GM13977 (cell line): ENCODE data around the gene CAMTA1.

Source experiments
- DNase-seq: peaks from one replicate; pipeline ENCODE4 v3.0.0; 2012; ENCODE audit warnings: low spot score
- in situ Hi-C: fragments of 300-500 bp; cut with MboI; formaldehyde crosslinking; loops from one replicate; pipeline ENCODE4 v1.12.0; 2022; ENCODE audit warnings: low sequenced_read_pairs, low pct_unique_long_range_greater_than_20kb, mixed read lengths, inconsistent platforms; ENCODE audit not compliant: unreplicated experiment
- TF ChIP-seq, protein P1 (sequence below): IDR thresholded peaks from 2 replicates; pipeline ENCODE4 v1.5.1; 2012; ENCODE audit warnings: mild to moderate bottlenecking, control low read depth; ENCODE audit not compliant: insufficient read depth; ENCODE audit errors: extremely low read depth, missing control alignments

The CAMTA1 gene

DNA sequence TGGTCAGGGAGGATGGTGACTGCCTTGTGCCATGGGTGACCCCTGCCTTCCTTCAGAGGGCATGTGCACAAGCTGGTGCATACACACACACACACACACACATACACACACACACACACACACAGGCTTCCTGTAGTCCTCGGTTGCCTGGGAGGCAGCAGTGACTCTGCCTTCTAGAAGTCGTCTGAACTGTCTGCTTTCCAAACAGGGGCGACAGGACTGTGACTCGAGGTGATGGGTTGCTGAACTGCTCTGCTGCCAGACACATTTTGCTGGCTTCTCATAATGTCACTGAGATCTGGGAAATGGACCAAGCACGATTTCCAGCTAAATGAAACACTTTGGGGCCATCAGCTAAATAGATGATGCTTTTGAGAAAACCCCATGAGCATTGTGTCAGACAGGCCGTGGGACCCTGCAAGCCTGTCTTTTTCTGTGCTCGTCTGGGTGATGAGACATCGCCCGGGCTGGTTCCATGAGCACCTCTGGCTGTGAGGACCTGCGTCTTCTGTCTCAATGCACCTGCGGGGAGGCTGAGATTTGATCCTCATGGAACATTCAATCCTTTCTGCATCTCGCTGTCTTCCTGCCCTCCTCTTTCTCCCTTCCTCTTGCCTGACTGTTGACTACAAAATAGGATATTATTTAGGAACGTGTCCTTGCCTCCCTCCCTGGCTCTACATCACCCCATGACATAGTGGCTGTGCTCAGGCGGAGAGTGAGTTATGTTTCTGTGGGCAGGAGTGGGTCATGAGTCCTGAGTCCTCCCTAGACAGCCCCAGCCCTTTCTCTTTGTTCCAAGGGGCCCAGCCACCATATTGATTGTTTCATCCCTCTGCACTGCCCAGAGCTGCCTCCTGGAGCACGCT lies 436.8 kb downstream of the CAMTA1 start:
- no peak for DNase-seq
- TF ChIP-seq, protein P1, sequence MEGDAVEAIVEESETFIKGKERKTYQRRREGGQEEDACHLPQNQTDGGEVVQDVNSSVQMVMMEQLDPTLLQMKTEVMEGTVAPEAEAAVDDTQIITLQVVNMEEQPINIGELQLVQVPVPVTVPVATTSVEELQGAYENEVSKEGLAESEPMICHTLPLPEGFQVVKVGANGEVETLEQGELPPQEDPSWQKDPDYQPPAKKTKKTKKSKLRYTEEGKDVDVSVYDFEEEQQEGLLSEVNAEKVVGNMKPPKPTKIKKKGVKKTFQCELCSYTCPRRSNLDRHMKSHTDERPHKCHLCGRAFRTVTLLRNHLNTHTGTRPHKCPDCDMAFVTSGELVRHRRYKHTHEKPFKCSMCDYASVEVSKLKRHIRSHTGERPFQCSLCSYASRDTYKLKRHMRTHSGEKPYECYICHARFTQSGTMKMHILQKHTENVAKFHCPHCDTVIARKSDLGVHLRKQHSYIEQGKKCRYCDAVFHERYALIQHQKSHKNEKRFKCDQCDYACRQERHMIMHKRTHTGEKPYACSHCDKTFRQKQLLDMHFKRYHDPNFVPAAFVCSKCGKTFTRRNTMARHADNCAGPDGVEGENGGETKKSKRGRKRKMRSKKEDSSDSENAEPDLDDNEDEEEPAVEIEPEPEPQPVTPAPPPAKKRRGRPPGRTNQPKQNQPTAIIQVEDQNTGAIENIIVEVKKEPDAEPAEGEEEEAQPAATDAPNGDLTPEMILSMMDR: no peak
- in situ Hi-C loops: loop anchor here (25.0 kb wide), 2 partner anchors 510 to 735 kb away; partner anchors contain the start of genes DNAJC11 and PLEKHG5

DNA sequence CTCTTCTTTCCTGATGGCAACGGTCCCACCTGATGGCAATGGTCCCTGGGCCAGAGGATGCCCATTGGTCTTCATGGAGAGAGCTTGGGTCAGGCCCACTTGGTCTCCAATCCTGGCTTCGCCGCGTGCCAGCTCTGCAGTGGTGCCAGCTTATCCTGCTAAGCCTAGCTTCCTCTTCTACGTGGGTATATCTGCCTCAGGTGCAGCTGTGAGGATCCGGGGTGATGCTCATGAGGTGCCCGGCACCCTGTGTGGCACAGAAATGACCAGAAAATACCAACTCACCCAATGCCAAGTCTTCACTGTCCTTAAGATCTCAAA lies 437.4 kb downstream of the CAMTA1 start:
- DNase-seq: no peak
- TF ChIP-seq, protein P1: no peak
- in situ Hi-C loops: loop anchor here (25.0 kb wide), 2 partner anchors 510 to 735 kb away; partner anchors contain the start of genes DNAJC11 and PLEKHG5

DNA sequence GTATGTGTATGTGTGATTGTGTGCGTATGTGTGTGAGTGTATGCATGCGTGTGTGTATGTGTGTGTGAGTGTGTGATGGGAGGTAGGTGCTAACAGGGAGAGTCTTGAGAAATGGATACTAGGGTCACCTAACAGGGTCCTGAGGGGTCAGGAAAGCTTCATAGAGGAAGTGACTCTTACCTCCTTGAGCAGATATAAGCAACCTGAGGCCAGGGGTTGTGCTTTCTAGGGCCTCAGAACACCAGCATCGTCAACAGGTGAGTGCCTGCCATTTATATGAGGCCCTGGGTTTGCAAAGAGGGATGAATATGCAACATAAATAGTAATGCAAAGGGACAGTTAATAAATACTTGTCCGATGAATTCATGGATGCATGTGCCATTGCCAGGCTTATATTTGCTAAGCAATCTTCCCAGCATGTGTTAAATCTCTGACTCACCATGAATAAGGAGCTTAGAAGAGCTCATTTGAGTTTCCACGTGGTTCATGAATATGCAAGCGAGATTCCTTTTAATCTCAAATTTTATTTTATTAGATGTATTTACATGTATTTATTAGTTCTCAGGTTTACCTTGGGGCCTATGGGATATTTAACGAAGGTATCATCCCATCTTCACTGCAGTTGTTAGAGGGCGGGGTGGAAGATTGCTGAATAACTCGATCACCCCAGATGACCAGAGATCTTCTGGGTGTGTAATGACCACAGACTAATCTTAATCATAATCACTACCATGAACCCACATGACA lies 438.3 kb downstream of the CAMTA1 start:
- no peak for DNase-seq
- TF ChIP-seq, protein P1: no peak
- in situ Hi-C loops: loop anchor here (25.0 kb wide), 2 partner anchors 511 to 736 kb away; partner anchors contain the start of genes DNAJC11 and PLEKHG5

DNA sequence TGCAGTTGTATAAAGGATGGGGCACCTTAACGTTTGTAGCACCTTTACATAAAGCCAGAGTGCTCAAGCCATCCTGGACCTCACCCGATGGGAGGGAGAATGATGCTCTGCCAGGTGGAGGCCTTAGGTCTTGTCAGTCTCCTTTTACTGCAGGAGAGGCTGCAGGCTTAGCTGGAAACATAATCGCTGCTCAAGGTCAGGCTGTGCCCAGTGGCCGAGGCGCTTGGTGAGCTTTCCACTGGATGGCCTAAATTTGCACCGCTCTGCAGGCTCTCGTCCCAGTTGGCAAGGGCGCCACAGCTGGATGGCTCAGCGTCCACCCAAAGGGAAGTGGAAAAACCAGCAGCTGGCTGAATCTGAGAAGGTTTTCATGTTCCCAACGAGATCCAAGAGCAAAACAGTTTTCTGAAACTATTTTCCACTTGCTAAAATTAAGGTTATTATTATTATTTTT lies 438.9 kb downstream of the CAMTA1 start:
- TF ChIP-seq, protein P1: no peak
- DNase-seq: no peak
- in situ Hi-C loops: loop anchor here (25.0 kb wide), 2 partner anchors 512 to 737 kb away; partner anchors contain the start of genes DNAJC11 and PLEKHG5

DNA sequence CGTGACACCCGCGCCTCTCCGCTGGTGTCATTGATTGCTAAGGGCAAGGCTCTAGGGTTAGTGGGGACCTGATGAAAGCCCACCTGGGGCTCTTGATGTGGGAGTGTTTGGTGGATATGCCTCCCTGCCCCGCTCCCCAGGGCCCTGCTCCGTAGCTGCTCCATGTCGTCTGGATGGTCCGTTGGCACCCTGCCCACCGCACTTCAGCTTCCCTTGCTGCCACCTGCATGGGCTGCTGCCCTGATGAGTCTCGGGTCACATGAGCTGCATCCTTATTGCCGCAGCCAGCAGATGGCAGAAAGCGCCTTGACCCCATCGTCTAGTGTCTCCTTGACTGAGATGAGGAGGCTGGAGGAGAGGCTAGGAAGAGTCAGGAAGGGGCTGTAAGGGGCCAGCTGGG lies 439.4 kb downstream of the CAMTA1 start:
- TF ChIP-seq, protein P1: no peak
- in situ Hi-C loops: loop anchor here (25.0 kb wide), 2 partner anchors 512 to 737 kb away; partner anchors contain the start of genes DNAJC11 and PLEKHG5
- DNase-seq: no peak

DNA sequence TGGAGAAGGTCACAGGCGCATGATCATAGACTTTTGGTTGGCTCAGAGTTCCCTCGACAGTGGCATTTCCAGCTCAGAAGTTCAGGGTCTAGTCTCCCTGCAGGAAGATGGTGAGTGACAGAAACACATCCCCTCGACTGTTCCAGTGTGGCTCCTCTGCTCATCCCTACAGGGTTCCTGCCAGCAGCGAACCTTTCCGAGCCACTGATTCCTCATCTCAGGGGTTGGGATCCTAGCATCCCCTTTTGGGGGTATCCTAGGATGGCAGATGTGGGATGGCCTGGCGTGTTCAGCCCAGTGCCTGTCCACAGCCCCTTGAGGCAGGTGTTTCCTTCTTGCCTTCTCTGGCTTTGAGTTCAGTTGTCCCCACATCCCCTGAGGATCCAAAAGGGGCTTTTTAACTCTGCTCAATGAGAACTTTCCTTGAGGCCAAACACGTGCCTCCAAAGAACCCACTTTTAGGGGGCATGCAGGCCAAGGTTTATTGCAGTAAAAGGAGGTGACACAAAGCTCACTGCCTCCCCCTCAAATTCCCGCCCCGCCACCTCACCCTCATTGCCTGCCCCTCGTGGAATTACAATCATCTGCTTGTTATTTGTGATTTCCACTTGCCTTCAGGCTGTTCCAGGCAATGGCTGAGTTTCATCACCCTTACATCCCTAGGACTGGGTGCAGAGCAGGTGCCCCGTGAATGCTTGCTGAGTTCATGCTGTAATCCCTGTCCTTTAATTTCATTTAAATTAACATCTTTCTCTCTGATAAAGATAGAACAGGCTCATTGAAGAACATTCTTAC lies 440.7 kb downstream of the CAMTA1 start:
- TF ChIP-seq, protein P1: no peak
- no peak for DNase-seq
- in situ Hi-C loops: no loop called here
